HepG2 (cell line): ENCODE measurements around the gene PSEN1. TPM values are rescaled to one million over a fixed set of nuclear protein-coding genes. Genes with fewer than 3 reads are reported as not detected.

Source experiments
- ATAC-seq: fragments of 200-7000 bp; cut with Tn5 transposase; 3 replicates; pipeline ENCODE4 v1.9.1; 2020; ENCODE audit warnings: mild to moderate bottlenecking, moderate library complexity
- BruUV-seq: library from RNA; stranded (reverse); fragments of 400-500 nt; replicated peaks from 2 replicates; lab custom pipeline; 2021; lab: Mats Ljungman, UMichigan
- CTCF ChIA-PET: fragments of 300-600 bp; formaldehyde crosslinking; extraction: SDS; loops from one replicate; lab custom pipeline; 2021; ENCODE audit warnings: low total read pairs, inconsistent platforms, low intra/inter-chr PET ratio; lab: Yijun Ruan, JAX
- POLR2A ChIA-PET: fragments of 350-600 bp; sonication (Branson Sonifier 250); formaldehyde crosslinking; loops from one replicate; lab custom pipeline; 2020; ENCODE audit warnings: antibody characterized with exemption, inconsistent platforms; lab: Yijun Ruan, JAX
- DNase-seq: peaks from one replicate; pipeline ENCODE4 v3.0.0-alpha.2; 2015; ENCODE audit warnings: low spot score
- FAIRE-seq: peaks from 3 replicates; lab custom pipeline; 2011; peaks lifted over from hg19 to GRCh38; lab: Jason Lieb, UNC
- H2AFZ ChIP-seq: one replicate; pipeline ENCODE4 v1.6.1; 2011; ENCODE audit warnings: low read length, inconsistent platforms
- H3K27ac ChIP-seq: fragments of 300-600 bp; 3 replicates; pipeline ENCODE4 v1.8.0; 2011; ENCODE audit warnings: mixed run types, mild to moderate bottlenecking, mixed read lengths, low read length, inconsistent platforms; ENCODE audit not compliant: insufficient read depth; ENCODE audit errors: extremely low read length
- H3K27me3 ChIP-seq, 2 experiments: fragments of 200-600 bp in 1 of 2; 2 replicates in 1 of 2; 3 replicates in 1 of 2; pipeline versions ENCODE4 v1.6.0 to v1.8.0; 2011; ENCODE audit warnings: low read length in 2 of 2, mild to moderate bottlenecking in 2 of 2, moderate library complexity in 2 of 2, inconsistent platforms in 1 of 2; ENCODE audit not compliant: insufficient read depth in 2 of 2, control insufficient read depth in 1 of 2
- H3K36me3 ChIP-seq, 2 experiments: fragments of 200-600 bp in 1 of 2; replicated peaks in 1 of 2; 2 replicates in 1 of 2; 3 replicates in 1 of 2; pipeline versions ENCODE4 v1.5.1 to v1.8.0; 2011; ENCODE audit warnings: low read length in 2 of 2, inconsistent platforms in 1 of 2; ENCODE audit not compliant: insufficient read depth in 2 of 2, control insufficient read depth in 1 of 2
- H3K4me1 ChIP-seq: 2 replicates; pipeline ENCODE4 v1.5.1; 2012; ENCODE audit warnings: low read length, inconsistent platforms; ENCODE audit not compliant: insufficient read depth
- H3K4me2 ChIP-seq: 2 replicates; pipeline ENCODE4 v1.6.0; 2011; ENCODE audit warnings: low read depth, low read length, inconsistent platforms
- H3K4me3 ChIP-seq, 3 experiments: fragments of 200-600 bp in 1 of 3; sonication (generic), shearing (Covaris generic) in 1 of 3; replicated peaks in 1 of 3; 2 replicates each; pipeline ENCODE4 v1.5.1; 2011 to 2016; ENCODE audit warnings: low read length in 3 of 3, inconsistent platforms in 2 of 3, low read depth in 2 of 3, mild to moderate bottlenecking in 2 of 3, control low read depth in 1 of 3, mixed read lengths in 1 of 3; ENCODE audit not compliant: insufficient read depth in 1 of 3
- H3K79me2 ChIP-seq: one replicate; pipeline ENCODE4 v1.6.1; 2011; ENCODE audit warnings: low read length, inconsistent platforms; ENCODE audit not compliant: insufficient read depth
- H3K9ac ChIP-seq: 2 replicates; pipeline ENCODE4 v1.6.0; 2011; ENCODE audit warnings: mild to moderate bottlenecking, low read depth, low read length, inconsistent platforms; ENCODE audit not compliant: insufficient read depth
- H3K9me3 ChIP-seq: 2 replicates; pipeline ENCODE4 v1.5.1; 2012; ENCODE audit warnings: mild to moderate bottlenecking, low read length
- H4K20me1 ChIP-seq: 2 replicates; pipeline ENCODE4 v1.6.0; 2011; ENCODE audit warnings: inconsistent platforms, mild to moderate bottlenecking, low read length, moderate library complexity; ENCODE audit not compliant: insufficient read depth
- REPIN1 ChIP-seq: sonication (generic); formaldehyde crosslinking; IDR thresholded peaks from 2 replicates; pipeline ENCODE4 v1.8.0; 2022; ENCODE audit warnings: missing genetic modification reagents, low read depth, mild to moderate bottlenecking, borderline replicate concordance
- ZNF331 ChIP-seq: sonication (generic); formaldehyde crosslinking; IDR thresholded peaks from 2 replicates; pipeline ENCODE4 v1.4.0; 2020; ENCODE audit warnings: missing genetic modification reagents
- ZNF781 ChIP-seq: sonication (generic); formaldehyde crosslinking; IDR thresholded peaks from 2 replicates; pipeline ENCODE4 v1.5.1; 2020; ENCODE audit warnings: borderline replicate concordance, mild to moderate bottlenecking, missing genetic modification reagents; ENCODE audit errors: not compliant biosample characterization
- WGBS: methylation state at CpG from one replicate; pipeline ENCODE4 v1.1.6; 2017; ENCODE audit warnings: low lambda C conversion rate; 5-methylcytosine and 5-hydroxymethylcytosine counted together
- in situ Hi-C: cut with HindIII; loops from 2 replicates; pipeline ENCODE4 v1.10.0; 2017; ENCODE audit warnings: low pct_unique_long_range_greater_than_20kb; ENCODE audit not compliant: extremely low pct_ligation_motif_present
- intact Hi-C: fragments of 100-400 bp; cut with micrococcal nuclease; formaldehyde crosslinking; loops from one replicate; pipeline ENCODE4 v1.10.0; 2022; ENCODE audit not compliant: unreplicated experiment
- polyA plus RNA-seq, 8 experiments: library from polyadenylated mRNA; depleted of rRNA in 3 of 8; stranded (reverse) in 7 of 8; unstranded in 1 of 8; fragments of >200 nt; fragmentation: Illumina TruSeq in 4 of 8; extraction: Trizol in 4 of 8; gene quantifications; 2 replicates each; pipeline versions ENCODE4 v1.2.1 to v1.2.3, GENCODE V29; 2011 to 2016; ENCODE audit warnings: low read depth in 4 of 8, missing spikeins in 1 of 8, mixed read lengths in 1 of 8; ENCODE audit not compliant: insufficient read depth in 1 of 8
- total RNA-seq, 5 experiments: library from RNA; depleted of rRNA; stranded (reverse); fragments of >200 nt; fragmentation: Illumina TruSeq; extraction: Trizol; gene quantifications; 2 replicates each; pipeline ENCODE4 v1.2.3, GENCODE V29; 2016; ENCODE audit warnings: low read depth in 1 of 5
- TF ChIP-seq, protein P1 (sequence below): sonication (generic); formaldehyde crosslinking; IDR thresholded peaks from one replicate; pipeline ENCODE4 v1.5.1; 2020; ENCODE audit warnings: mild to moderate bottlenecking, missing genetic modification reagents; ENCODE audit errors: not compliant biosample characterization
- TF ChIP-seq, protein P2 (sequence below): sonication (generic); formaldehyde crosslinking; IDR thresholded peaks from 2 replicates; pipeline ENCODE4 v1.8.0; 2022; ENCODE audit warnings: missing genetic modification reagents, mild to moderate bottlenecking, borderline replicate concordance
- TF ChIP-seq, protein P3 (sequence below): sonication (generic); formaldehyde crosslinking; IDR thresholded peaks from 2 replicates; pipeline ENCODE4 v1.4.0; 2020; ENCODE audit warnings: low read depth, missing genetic modification reagents
- TF ChIP-seq, protein P4 (sequence below): sonication (generic); formaldehyde crosslinking; IDR thresholded peaks from 2 replicates; pipeline ENCODE4 v1.4.0; 2020; ENCODE audit warnings: missing genetic modification reagents, mild to moderate bottlenecking, borderline replicate concordance

The PSEN1 gene
- total and polyA plus RNA-seq, 2 of the 13 experiments (the other 11 are each of a cell fraction or from before 2014, with no cell fraction given): 12.5 to 26.6 TPM

DNA sequence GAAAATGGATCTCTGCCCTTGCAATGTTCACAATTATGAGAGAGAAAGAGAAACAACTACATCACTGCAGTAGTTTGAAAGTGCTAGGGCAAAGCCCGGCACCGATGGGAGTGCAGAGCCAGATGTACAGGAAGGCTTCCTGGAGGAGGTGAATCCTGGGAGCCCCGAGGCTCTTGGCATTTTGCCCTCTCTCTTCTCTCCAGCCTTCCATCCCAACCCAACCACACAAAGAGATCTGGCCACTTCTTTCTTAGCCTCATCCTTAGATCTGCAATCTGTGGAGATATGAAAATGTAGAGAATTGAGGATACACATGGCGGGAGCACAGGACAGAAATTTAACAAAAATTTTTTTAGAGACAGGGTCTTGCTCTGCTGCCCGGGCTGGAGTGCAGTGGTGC, 97.7 kb downstream of the PSEN1 start:
- Histone ChIP-seq H3K79me2 (no peaks in the 10 kb centered on the region), H3K27me3 (peaks cover 13 to 60% of the 10 kb centered on the region in 2 experiments), H4K20me1 (no peaks in the 10 kb centered on the region), H3K9me3 (no peaks in the 10 kb centered on the region), H3K4me1 (peaks cover 39% of the 10 kb centered on the region), H3K36me3 (no peaks in the 10 kb centered on the region), H3K4me3 (no peak overlapping the region), H3K9ac (no peak overlapping the region), H3K4me2 (no peak overlapping the region), H3K27ac (no peak overlapping the region), H2AFZ (no peak overlapping the region)
- 56% methylated on average over 5 of the region's 5 CpGs for WGBS
- BruUV-seq: no TSS peak
- POLR2A ChIA-PET: no interaction called here
- in situ Hi-C loops: loop anchor here (5.0 kb wide), 2 partner anchors 33 to 238 kb away; no protein-coding TSS in a partner anchor
- no peak for FAIRE-seq
- DNase-seq: no peak
- no peak for ATAC-seq
- CTCF ChIA-PET: no interaction called here
- intact Hi-C loops: loop anchor here (10.0 kb wide), 1 partner anchor 51 kb away; no protein-coding TSS in a partner anchor
- TF ChIP-seq, protein P1, sequence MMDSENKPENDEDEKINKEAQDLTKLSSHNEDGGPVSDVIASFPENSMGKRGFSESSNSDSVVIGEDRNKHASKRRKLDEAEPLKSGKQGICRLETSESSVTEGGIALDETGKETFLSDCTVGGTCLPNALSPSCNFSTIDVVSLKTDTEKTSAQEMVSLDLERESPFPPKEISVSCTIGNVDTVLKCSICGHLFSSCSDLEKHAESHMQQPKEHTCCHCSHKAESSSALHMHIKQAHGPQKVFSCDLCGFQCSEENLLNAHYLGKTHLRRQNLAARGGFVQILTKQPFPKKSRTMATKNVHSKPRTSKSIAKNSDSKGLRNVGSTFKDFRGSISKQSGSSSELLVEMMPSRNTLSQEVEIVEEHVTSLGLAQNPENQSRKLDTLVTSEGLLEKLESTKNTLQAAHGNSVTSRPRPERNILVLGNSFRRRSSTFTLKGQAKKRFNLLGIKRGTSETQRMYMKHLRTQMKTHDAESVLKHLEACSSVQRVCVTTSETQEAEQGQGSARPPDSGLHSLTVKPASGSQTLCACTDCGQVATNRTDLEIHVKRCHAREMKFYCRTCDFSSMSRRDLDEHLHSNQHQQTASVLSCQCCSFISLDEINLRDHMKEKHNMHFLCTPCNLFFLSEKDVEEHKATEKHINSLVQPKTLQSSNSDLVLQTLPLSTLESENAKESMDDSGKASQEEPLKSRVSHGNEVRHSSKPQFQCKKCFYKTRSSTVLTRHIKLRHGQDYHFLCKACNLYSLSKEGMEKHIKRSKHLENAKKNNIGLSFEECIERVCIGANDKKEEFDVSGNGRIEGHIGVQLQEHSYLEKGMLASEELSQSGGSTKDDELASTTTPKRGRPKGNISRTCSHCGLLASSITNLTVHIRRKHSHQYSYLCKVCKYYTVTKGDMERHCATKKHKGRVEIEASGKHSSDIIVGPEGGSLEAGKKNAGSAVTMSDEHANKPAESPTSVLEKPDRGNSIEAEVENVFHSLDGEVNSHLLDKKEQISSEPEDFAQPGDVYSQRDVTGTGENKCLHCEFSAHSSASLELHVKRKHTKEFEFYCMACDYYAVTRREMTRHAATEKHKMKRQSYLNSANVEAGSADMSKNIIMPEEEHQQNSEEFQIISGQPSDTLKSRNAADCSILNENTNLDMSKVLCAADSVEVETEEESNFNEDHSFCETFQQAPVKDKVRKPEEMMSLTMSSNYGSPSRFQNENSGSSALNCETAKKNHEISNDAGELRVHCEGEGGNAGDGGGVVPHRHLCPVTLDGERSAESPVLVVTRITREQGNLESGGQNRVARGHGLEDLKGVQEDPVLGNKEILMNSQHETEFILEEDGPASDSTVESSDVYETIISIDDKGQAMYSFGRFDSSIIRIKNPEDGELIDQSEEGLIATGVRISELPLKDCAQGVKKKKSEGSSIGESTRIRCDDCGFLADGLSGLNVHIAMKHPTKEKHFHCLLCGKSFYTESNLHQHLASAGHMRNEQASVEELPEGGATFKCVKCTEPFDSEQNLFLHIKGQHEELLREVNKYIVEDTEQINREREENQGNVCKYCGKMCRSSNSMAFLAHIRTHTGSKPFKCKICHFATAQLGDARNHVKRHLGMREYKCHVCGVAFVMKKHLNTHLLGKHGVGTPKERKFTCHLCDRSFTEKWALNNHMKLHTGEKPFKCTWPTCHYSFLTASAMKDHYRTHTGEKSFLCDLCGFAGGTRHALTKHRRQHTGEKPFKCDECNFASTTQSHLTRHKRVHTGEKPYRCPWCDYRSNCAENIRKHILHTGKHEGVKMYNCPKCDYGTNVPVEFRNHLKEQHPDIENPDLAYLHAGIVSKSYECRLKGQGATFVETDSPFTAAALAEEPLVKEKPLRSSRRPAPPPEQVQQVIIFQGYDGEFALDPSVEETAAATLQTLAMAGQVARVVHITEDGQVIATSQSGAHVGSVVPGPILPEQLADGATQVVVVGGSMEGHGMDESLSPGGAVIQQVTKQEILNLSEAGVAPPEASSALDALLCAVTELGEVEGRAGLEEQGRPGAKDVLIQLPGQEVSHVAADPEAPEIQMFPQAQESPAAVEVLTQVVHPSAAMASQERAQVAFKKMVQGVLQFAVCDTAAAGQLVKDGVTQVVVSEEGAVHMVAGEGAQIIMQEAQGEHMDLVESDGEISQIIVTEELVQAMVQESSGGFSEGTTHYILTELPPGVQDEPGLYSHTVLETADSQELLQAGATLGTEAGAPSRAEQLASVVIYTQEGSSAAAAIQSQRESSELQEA (CRISPR knock-in tag): no peak
- no peak for TF ChIP-seq REPIN1 (CRISPR knock-in tag)
- no peak for TF ChIP-seq ZNF781 (CRISPR knock-in tag)
- TF ChIP-seq, protein P2, sequence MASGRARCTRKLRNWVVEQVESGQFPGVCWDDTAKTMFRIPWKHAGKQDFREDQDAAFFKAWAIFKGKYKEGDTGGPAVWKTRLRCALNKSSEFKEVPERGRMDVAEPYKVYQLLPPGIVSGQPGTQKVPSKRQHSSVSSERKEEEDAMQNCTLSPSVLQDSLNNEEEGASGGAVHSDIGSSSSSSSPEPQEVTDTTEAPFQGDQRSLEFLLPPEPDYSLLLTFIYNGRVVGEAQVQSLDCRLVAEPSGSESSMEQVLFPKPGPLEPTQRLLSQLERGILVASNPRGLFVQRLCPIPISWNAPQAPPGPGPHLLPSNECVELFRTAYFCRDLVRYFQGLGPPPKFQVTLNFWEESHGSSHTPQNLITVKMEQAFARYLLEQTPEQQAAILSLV: no peak
- TF ChIP-seq, protein P3, sequence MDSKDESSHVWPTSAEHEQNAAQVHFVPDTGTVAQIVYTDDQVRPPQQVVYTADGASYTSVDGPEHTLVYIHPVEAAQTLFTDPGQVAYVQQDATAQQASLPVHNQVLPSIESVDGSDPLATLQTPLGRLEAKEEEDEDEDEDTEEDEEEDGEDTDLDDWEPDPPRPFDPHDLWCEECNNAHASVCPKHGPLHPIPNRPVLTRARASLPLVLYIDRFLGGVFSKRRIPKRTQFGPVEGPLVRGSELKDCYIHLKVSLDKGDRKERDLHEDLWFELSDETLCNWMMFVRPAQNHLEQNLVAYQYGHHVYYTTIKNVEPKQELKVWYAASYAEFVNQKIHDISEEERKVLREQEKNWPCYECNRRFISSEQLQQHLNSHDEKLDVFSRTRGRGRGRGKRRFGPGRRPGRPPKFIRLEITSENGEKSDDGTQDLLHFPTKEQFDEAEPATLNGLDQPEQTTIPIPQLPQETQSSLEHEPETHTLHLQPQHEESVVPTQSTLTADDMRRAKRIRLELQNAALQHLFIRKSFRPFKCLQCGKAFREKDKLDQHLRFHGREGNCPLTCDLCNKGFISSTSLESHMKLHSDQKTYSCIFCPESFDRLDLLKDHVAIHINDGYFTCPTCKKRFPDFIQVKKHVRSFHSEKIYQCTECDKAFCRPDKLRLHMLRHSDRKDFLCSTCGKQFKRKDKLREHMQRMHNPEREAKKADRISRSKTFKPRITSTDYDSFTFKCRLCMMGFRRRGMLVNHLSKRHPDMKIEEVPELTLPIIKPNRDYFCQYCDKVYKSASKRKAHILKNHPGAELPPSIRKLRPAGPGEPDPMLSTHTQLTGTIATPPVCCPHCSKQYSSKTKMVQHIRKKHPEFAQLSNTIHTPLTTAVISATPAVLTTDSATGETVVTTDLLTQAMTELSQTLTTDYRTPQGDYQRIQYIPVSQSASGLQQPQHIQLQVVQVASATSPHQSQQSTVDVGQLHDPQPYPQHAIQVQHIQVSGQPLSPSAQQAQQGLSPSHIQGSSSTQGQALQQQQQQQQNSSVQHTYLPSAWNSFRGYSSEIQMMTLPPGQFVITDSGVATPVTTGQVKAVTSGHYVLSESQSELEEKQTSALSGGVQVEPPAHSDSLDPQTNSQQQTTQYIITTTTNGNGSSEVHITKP (CRISPR knock-in tag): no peak
- TF ChIP-seq ZNF331 (CRISPR knock-in tag): no peak
- TF ChIP-seq, protein P4, sequence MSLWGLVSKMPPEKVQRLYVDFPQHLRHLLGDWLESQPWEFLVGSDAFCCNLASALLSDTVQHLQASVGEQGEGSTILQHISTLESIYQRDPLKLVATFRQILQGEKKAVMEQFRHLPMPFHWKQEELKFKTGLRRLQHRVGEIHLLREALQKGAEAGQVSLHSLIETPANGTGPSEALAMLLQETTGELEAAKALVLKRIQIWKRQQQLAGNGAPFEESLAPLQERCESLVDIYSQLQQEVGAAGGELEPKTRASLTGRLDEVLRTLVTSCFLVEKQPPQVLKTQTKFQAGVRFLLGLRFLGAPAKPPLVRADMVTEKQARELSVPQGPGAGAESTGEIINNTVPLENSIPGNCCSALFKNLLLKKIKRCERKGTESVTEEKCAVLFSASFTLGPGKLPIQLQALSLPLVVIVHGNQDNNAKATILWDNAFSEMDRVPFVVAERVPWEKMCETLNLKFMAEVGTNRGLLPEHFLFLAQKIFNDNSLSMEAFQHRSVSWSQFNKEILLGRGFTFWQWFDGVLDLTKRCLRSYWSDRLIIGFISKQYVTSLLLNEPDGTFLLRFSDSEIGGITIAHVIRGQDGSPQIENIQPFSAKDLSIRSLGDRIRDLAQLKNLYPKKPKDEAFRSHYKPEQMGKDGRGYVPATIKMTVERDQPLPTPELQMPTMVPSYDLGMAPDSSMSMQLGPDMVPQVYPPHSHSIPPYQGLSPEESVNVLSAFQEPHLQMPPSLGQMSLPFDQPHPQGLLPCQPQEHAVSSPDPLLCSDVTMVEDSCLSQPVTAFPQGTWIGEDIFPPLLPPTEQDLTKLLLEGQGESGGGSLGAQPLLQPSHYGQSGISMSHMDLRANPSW: no peak
